ENCODE measurements around the gene DISC1.

- TF ChIP-seq POLR2A (IDR thresholded peaks at IDR 0.05; ENCODE audit: low read depth, low read length) (no peak), POLR2AphosphoS5 (IDR thresholded peaks at IDR 0.05; ENCODE audit: low read depth, low read length) (no peak)
These were observed 36.0 kb upstream of the DISC1 start for GRCh38 chr1:231590453-231591198.

Measured in GM12892 (cell line).